ENCODE data around the gene MED12L. TPM values are rescaled to one million over a fixed set of nuclear protein-coding genes. Genes with fewer than 3 reads are reported as not detected.

The MED12L gene
- polyA plus RNA-seq, 3 donors, result 1.8 to 2.6 (median 2.3) TPM

DNA sequence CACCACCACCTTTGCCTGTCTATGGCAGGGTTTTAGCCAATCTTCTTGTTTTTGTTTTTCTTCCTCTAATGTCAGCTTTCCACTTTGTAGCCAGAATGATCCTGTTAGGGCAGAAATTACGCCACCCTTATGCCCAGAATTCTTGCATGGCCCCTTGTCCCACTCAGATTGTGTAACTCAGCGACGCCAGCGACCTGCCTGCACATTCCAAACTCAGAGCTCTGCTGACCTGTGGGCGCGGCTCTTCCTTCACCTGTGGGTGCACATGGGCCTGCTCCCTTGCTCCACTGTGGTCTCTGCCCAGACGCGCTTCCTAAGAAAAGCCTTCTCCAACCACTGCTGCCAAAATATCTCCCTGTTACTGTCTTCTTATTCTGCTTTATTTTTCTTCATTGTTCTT lies 45.0 kb downstream of the MED12L start:
- DNase-seq (ENCODE audit: extremely low read depth in 1 of 11, low read depth in 9 of 11, low spot score in 4 of 11), result no peak

DNA sequence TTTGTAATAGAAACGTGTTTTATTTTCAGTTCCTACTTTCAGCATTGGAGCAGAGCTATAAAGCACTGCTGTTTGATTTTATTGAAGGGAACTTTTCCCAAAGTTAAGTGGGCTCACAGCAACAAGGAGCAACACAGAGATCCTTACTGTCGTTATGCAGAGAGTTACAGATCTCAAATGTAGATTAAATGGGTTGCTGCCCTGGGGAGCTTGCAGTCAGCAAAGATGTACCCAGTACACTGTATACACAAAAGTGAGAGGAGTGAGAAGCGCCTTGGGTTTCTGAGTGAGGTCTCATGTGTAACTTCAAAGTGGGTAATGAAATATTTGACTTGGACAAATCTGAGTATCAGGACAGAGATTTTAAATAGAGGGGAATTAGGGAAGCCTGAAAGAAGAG lies 47.7 kb downstream of the MED12L start:
- no peak for DNase-seq (ENCODE audit: extremely low read depth in 1 of 11, low read depth in 9 of 11, low spot score in 4 of 11)

GRCh38 chr3:151133917-151134450 lies 48.5 kb downstream of the MED12L start:
- no peak for DNase-seq (ENCODE audit: extremely low read depth in 1 of 11, low read depth in 9 of 11, low spot score in 4 of 11)

DNA sequence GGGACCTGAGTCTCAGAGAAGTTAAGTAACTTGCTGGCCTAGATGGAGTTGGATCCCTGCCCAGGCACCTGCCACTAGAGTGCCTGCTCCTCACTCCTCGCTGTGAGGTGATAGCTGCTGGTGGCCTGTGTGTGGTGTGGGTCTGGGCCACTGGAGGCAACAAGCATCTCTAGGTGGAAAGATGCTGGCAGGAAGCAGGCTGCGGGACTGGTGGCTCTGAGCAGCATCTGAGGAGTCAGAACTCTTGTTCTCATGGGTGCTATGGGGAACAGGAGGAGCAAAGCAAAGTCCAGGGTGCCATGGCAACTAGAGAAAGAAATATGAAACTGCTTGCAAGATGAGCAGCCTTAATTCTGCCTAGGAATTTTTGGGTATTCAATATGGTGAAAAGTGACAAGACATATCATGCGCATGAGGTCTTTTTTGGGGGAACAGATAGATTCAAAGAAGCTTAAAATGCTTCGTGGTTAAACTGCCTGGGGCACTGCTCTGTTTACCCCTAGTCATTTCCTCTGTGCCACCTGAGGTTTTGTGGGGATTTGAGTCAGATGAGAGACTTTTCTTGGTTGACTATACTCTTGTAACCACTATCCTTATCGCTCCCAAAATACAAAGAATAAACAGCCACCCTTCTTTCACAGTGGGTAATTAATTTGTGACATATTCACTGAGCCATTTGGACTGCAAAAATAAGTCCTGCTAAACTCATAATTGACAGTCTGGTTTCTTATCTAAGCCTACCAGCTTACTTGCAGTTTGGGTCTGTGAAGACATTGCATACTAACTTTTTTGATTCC lies 50.3 kb downstream of the MED12L start:
- no peak for DNase-seq (ENCODE audit: extremely low read depth in 1 of 11, low read depth in 9 of 11, low spot score in 4 of 11)

DNA sequence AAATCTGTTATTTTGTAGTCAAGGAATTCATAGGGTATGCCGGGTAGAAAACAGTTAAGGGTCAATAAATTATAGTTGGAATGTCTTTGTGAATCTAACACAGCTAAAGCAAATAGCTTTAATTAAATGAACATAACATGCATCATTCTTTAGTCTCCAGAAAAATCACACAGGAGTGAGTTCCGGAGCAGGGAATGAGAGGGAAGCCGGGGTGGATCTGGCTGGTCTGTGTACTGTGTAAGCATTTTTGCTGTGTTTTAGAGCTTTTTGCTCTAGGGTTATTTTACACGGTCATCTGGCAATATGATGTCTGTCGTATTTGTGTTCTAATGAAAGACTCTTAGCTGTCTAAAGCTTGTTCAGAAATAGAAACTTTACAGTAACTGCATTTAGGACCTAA lies 57.5 kb downstream of the MED12L start:
- no peak for DNase-seq (ENCODE audit: extremely low read depth in 1 of 11, low read depth in 9 of 11, low spot score in 4 of 11)

- DNase-seq (ENCODE audit: extremely low read depth in 1 of 11, low read depth in 9 of 11, low spot score in 4 of 11), result no peak
These were observed 58.6 kb downstream of the MED12L start for GRCh38 chr3:151144016-151144415.

DNA sequence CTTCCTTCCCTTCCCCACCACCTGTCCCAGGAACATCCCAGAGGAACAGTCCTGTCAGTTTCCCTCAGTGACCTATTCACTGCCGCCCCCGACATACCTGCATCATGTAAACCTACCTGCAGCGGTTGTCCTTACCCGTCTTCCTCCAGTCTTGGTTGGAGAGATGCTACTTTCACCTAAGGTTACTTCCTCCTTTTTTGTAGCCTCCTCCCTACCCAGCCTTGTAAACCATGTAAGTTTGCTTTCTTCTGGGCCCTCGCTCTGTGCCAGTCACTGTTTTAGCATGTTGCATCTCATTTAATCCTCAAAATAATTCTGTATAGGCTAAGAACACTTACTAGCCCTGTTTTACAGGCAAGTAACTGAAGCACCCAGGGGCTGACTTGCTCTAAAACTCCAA lies 59.3 kb downstream of the MED12L start:
- DNase-seq (ENCODE audit: extremely low read depth in 1 of 11, low read depth in 9 of 11, low spot score in 4 of 11), result no peak

DNA sequence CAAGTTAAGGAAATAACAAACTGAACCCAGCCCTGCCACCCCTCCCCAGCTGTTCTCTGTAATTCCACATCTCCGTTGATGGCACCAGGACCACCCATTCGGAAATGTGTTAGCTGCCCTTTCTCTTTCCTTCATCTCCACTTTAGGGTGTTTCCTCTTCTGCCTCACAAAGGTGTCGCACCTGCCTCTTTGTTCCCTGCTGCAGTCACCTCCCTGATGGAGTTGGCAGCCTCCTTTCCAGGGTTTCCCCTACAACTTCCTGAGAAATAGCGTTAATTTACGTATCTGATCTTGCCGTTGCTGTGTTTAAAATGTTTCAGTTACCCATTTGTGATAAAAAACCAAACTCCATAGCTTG lies 60.2 kb downstream of the MED12L start:
- no peak for DNase-seq (ENCODE audit: extremely low read depth in 1 of 11, low read depth in 9 of 11, low spot score in 4 of 11)

GRCh38 chr3:151146071-151146730 lies 60.7 kb downstream of the MED12L start:
- peak; percentile 56 to 81 (median 73) for DNase-seq (ENCODE audit: extremely low read depth in 1 of 11, low read depth in 9 of 11, low spot score in 4 of 11)

DNA sequence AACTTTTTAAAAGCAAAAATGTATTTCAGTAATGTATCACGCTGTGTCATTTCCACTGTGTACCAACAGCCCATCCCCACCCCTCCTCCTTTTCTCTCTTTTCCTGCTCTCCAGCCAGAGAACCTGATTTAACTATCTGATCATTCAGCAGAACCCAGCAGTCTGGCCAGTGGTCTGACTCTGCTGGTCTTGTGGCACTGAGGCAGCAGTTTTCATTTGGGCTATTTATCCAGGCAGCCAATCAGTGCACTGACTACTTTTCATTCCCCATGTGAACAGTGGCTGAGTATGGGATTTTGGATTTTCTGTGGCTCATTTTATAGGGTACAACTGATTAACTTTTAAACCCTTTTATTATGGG lies 61.2 kb downstream of the MED12L start:
- no peak for DNase-seq (ENCODE audit: extremely low read depth in 1 of 11, low read depth in 9 of 11, low spot score in 4 of 11)

DNA sequence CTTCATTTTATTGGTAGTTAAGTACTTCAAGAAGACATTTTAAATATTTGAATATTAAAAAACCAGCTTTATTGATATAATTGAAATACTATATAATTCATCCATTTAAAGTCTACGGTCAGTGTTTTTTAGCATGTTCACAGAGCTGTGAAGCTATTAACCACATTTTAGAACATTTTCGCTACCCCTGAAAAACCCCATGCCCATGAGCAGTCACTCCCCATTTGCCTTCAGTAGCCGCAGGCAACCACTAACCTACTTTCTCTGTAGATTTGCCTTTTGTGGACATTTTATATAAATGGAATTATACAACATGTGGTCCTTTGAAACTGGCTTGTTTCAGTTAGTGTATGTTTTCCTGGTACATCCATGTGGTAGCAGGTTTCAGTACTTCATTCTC lies 61.8 kb downstream of the MED12L start:
- DNase-seq (ENCODE audit: extremely low read depth in 1 of 11, low read depth in 9 of 11, low spot score in 4 of 11), result no peak

DNA sequence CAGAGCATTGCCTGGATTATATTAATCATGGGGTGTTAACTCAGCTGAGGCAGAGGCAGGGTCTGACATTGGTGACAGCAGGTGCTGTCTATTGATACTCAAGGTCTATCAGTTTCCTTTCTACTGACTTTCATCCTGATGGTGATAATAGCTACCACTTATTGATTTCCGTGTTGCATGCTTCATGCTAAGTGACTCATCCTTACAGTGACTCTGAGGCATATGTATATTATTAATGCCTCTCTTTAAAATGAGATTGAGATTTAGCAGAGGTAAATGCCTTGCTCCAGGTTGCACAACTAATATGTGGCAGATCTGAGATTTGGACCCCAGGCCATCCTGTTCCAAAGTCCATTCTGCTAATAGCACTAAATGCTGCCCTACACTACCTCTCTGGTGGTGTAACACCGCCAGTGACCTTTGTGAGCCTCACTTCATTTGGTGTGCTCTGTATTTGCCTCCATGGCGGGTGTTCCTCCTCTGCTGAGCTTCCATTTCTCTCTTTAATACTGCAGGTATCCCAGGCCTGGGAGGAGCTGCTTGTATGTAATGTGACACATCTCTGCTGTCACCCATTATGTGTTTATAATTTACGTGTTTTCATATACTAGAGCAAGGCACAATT lies 67.1 kb downstream of the MED12L start:
- no peak for DNase-seq (ENCODE audit: extremely low read depth in 1 of 11, low read depth in 9 of 11, low spot score in 4 of 11)

- no peak for DNase-seq (ENCODE audit: extremely low read depth in 1 of 11, low read depth in 9 of 11, low spot score in 4 of 11)
These were observed 69.1 kb downstream of the MED12L start for GRCh38 chr3:151154566-151154965.

GRCh38 chr3:151155409-151156128 lies 70.1 kb downstream of the MED12L start:
- no peak for DNase-seq (ENCODE audit: extremely low read depth in 1 of 11, low read depth in 9 of 11, low spot score in 4 of 11)

- peak in 3 of 11 donors; percentile 32 to 46 (median 41) for DNase-seq (ENCODE audit: extremely low read depth in 1 of 11, low read depth in 9 of 11, low spot score in 4 of 11)
These were observed 71.3 kb downstream of the MED12L start for GRCh38 chr3:151156618-151157216.

- no peak for DNase-seq (ENCODE audit: extremely low read depth in 1 of 11, low read depth in 9 of 11, low spot score in 4 of 11)
These were observed 74.3 kb downstream of the MED12L start for GRCh38 chr3:151159806-151160205.

DNA sequence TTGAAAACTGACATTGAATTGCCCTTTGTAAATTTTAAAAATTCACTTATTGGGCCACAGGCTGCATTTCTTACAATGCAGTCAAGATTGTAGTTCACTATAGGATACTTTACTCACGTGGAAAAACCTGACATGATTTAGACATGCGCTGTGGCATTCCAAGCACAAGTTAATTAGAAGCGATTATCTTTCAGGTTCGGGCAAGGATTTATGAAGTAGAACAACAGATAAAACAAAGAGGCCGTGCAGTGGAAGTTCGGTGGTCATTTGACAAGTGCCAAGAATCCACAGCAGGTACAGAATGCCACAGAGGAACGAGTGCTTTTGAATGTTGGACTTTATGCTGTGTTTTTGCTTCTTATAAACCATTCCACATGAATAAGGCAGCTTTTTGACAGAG lies 79.8 kb downstream of the MED12L start:
- DNase-seq (ENCODE audit: extremely low read depth in 1 of 11, low read depth in 9 of 11, low spot score in 4 of 11), result peak in 9 of 11 donors; percentile 24 to 65 (median 41)

DNA sequence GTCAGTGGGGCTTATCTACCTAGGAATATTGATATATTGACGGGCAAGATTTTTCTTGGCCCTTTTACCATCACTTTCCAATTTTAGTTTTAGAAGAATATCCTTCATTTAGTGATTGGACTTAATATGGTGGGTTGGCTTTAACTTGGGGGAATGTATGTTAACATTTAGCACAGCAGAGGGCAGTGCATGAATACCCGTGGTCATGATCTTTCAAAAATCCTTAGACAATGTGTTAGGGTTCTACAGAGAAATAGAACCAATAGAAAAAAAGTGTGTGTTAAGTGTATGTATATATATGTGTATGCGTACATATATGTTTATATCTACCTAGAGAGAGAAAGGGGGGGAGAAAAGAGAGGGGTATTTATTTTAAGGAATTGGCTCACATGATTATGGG lies 80.7 kb downstream of the MED12L start:
- no peak for DNase-seq (ENCODE audit: extremely low read depth in 1 of 11, low read depth in 9 of 11, low spot score in 4 of 11)

All from renal cortex interstitium (tissue), 11 donors.